ENCODE data around the gene RAD23A.

GRCh38 chr19:12947702-12948611, 2.3 kb downstream of the RAD23A start:
- TF ChIP-seq ZNF384 (IDR thresholded peaks at IDR 0.05; ENCODE audit: borderline replicate concordance, low read depth, low read length) (no peak), CTCF (IDR thresholded peaks at IDR 0.05 in 2 of 3, conservative IDR thresholded peaks at IDR 0.05 in 1 of 3; ENCODE audit: control insufficient read depth in 2 of 3, extremely low read depth in 1 of 3, insufficient read depth in 1 of 3, low read depth in 3 of 3, low read length in 3 of 3) (no peak), POLR2AphosphoS2 (IDR thresholded peaks at IDR 0.05; ENCODE audit: low read depth, low read length) (no peak; the same call in 1 of the 2 replicates), USF1 (IDR thresholded peaks at IDR 0.05; ENCODE audit: borderline replicate concordance, extremely low read length, insufficient read depth, low read depth, low read length) (no peak), NKRF (conservative IDR thresholded peaks at IDR 0.05) (no peak), RELB (IDR thresholded peaks at IDR 0.05; ENCODE audit: low read depth) (no peak), TAF1 (IDR thresholded peaks at IDR 0.05; ENCODE audit: borderline replicate concordance, low read depth, low read length) (no peak), ZNF24 (IDR thresholded peaks at IDR 0.05) (no peak), ZNF274 (IDR thresholded peaks at IDR 0.05; ENCODE audit: insufficient read depth, insufficient read length) (no peak), RAD51 (IDR thresholded peaks at IDR 0.05) (no peak), EP300 (IDR thresholded peaks at IDR 0.05; ENCODE audit: borderline replicate concordance in 1 of 2, control insufficient read depth in 1 of 2, low read depth in 2 of 2, low read length in 2 of 2) (no peak), POLR2A (IDR thresholded peaks at IDR 0.05; ENCODE audit: low read depth, low read length) (no peak), REST (IDR thresholded peaks at IDR 0.05; ENCODE audit: low read depth, low read length) (no peak)

Data from GM12878 (cell line).